GM18505 (cell line): Measurements from ENCODE around the gene DYNC2H1.
A peak's percentile ranks its signal among the peaks of the same experiment; 100 is the strongest.

Source experiments
- ATAC-seq: cut with Tn5 transposase; IDR thresholded peaks from one replicate; pipeline ENCODE4 v1.9.1; 2021; ENCODE audit not compliant: unreplicated experiment
- POLR2A ChIP-seq: IDR thresholded peaks from 4 replicates; pipeline ENCODE4 v1.6.1; 2011; ENCODE audit warnings: borderline replicate concordance; ENCODE audit not compliant: insufficient read depth, insufficient read length; ENCODE audit errors: extremely low read depth

Gene DYNC2H1

GRCh38 chr11:103108933-103109817 is at the start of gene DYNC2H1:
DYNC2H1 (plus strand) TSS chr11:103109426; CDS start chr11:103109575, 149 bp downstream.
- peak; percentile 100 for ATAC-seq
- no peak for TF ChIP-seq POLR2A

GRCh38 chr11:103061656-103062055 is 47.6 kb upstream of the DYNC2H1 start:
- no peak for TF ChIP-seq POLR2A
- no peak for ATAC-seq

- no peak for ATAC-seq
- TF ChIP-seq POLR2A, result no peak
Measured at GRCh38 chr11:103067118-103067517, 42.1 kb upstream of the DYNC2H1 start.

- TF ChIP-seq POLR2A, result no peak
- ATAC-seq, result no peak
Measured at GRCh38 chr11:103069367-103069766, 39.9 kb upstream of the DYNC2H1 start.

GRCh38 chr11:103070142-103070541 is 39.1 kb upstream of the DYNC2H1 start:
- no peak for ATAC-seq
- no peak for TF ChIP-seq POLR2A

GRCh38 chr11:103071008-103071407 is 38.2 kb upstream of the DYNC2H1 start:
- TF ChIP-seq POLR2A, result no peak
- no peak for ATAC-seq

- no peak for TF ChIP-seq POLR2A
Measured at GRCh38 chr11:103076361-103076760, 32.9 kb upstream of the DYNC2H1 start.

GRCh38 chr11:103077554-103077953 is 31.7 kb upstream of the DYNC2H1 start:
- no peak for ATAC-seq
- no peak for TF ChIP-seq POLR2A

More at GRCh38 chr11:103076361-103076760, 32.9 kb upstream of the DYNC2H1 start:
- no peak for ATAC-seq

- no peak for ATAC-seq
- no peak for TF ChIP-seq POLR2A
Measured at GRCh38 chr11:103078710-103079109, 30.5 kb upstream of the DYNC2H1 start.

- no peak for ATAC-seq
- no peak for TF ChIP-seq POLR2A
Measured at GRCh38 chr11:103079833-103080232, 29.4 kb upstream of the DYNC2H1 start.

- TF ChIP-seq POLR2A, result no peak
- ATAC-seq, result no peak
Measured at GRCh38 chr11:103085758-103086365, 23.4 kb upstream of the DYNC2H1 start.

GRCh38 chr11:103086461-103086860 is 22.8 kb upstream of the DYNC2H1 start:
- no peak for ATAC-seq
- TF ChIP-seq POLR2A, result no peak

- peak; percentile 38 for ATAC-seq
Measured at GRCh38 chr11:103091064-103091800, 18.0 kb upstream of the DYNC2H1 start.

GRCh38 chr11:103091801-103092524 is 17.3 kb upstream of the DYNC2H1 start, which contains the start of gene DCUN1D5:
DCUN1D5 (minus strand) TSS chr11:103092160; CDS start chr11:103091872, 288 bp downstream.
- peak; percentile 95 for TF ChIP-seq POLR2A
- peak; percentile 100 for ATAC-seq

More at GRCh38 chr11:103091064-103091800, 18.0 kb upstream of the DYNC2H1 start:
- TF ChIP-seq POLR2A, result no peak
